Measurements from ENCODE around the gene ZNF512B. TPM values are rescaled to one million over a fixed set of nuclear protein-coding genes. Genes with fewer than 3 reads are reported as not detected.

ZNF512B gene
- total RNA-seq, 2 donors from 2014 or later: 23.7 to 26.8 TPM

- Histone ChIP-seq H3K9ac (ENCODE audit: extremely low read depth, low read length, poor library complexity, severe bottlenecking) (no peak overlapping the region), H3K9me3 (ENCODE audit: control insufficient read depth, low read length) (peaks cover 23% of the 10 kb centered on the region), H3K4me1 (ENCODE audit: control insufficient read depth, insufficient read depth, low read length) (no peaks in the 10 kb centered on the region), H3K4me3 (ENCODE audit: low read length) (no peak overlapping the region), H3K27me3 (ENCODE audit: control insufficient read depth, insufficient read depth, low read length, poor library complexity, severe bottlenecking) (no peaks in the 10 kb centered on the region), H3K36me3 (ENCODE audit: control insufficient read depth, insufficient read depth, low read length) (peaks cover 7% of the 10 kb centered on the region), H3K27ac (ENCODE audit: low read depth, low read length) (no peak overlapping the region)
- Mint-ChIP-seq H3K4me3 (no peak overlapping the region), H3K27ac (no peak overlapping the region), H3K27me3 (ENCODE audit: insufficient read depth) (no peaks in the 10 kb centered on the region), H3K4me1 (peaks cover 9% of the 10 kb centered on the region), H3K9me3 (peaks cover 27% of the 10 kb centered on the region), H3K36me3 (ENCODE audit: low read depth) (peaks cover 39% of the 10 kb centered on the region)
- no peak for TF ChIP-seq CTCF (conservative IDR thresholded peaks at IDR 0.05)
- 95 to 100% methylated on average over 4 to 6 of the region's 6 CpGs for WGBS, 2 experiments (ENCODE audit: insufficient coverage in 1 of 2, insufficient read length in 1 of 2)
- no peak for DNase-seq
These were observed 54.3 kb downstream of the ZNF512B start for GRCh38 chr20:63915471-63915870.

GRCh38 chr20:63913768-63914167, 56.0 kb downstream of the ZNF512B start:
- Histone ChIP-seq H3K36me3 (ENCODE audit: control insufficient read depth, insufficient read depth, low read length) (peaks cover 7% of the 10 kb centered on the region), H3K9me3 (ENCODE audit: control insufficient read depth, low read length) (peaks cover 23% of the 10 kb centered on the region), H3K27me3 (ENCODE audit: control insufficient read depth, insufficient read depth, low read length, poor library complexity, severe bottlenecking) (no peaks in the 10 kb centered on the region), H3K4me1 (ENCODE audit: control insufficient read depth, insufficient read depth, low read length) (no peaks in the 10 kb centered on the region), H3K9ac (ENCODE audit: extremely low read depth, low read length, poor library complexity, severe bottlenecking) (no peak overlapping the region), H3K27ac (ENCODE audit: low read depth, low read length) (no peak overlapping the region), H3K4me3 (ENCODE audit: low read length) (no peak overlapping the region)
- no peak for TF ChIP-seq CTCF (conservative IDR thresholded peaks at IDR 0.05)
- Mint-ChIP-seq H3K4me1 (peaks cover 12% of the 10 kb centered on the region), H3K9me3 (peaks cover 27% of the 10 kb centered on the region), H3K36me3 (ENCODE audit: low read depth) (peaks cover 38% of the 10 kb centered on the region), H3K27me3 (ENCODE audit: insufficient read depth) (no peaks in the 10 kb centered on the region), H3K4me3 (no peak overlapping the region), H3K27ac (no peak overlapping the region)
- WGBS, 2 experiments (ENCODE audit: insufficient coverage in 1 of 2, insufficient read length in 1 of 2): 96 to 100% methylated on average over 7 to 12 of the region's 12 CpGs
- DNase-seq: no peak

GRCh38 chr20:63911176-63911575, 58.6 kb downstream of the ZNF512B start:
- Histone ChIP-seq H3K9me3 (ENCODE audit: control insufficient read depth, low read length) (peaks cover 13% of the 10 kb centered on the region), H3K27me3 (ENCODE audit: control insufficient read depth, insufficient read depth, low read length, poor library complexity, severe bottlenecking) (no peaks in the 10 kb centered on the region), H3K4me1 (ENCODE audit: control insufficient read depth, insufficient read depth, low read length) (no peaks in the 10 kb centered on the region), H3K27ac (ENCODE audit: low read depth, low read length) (peak overlapping the region; percentile 24), H3K4me3 (ENCODE audit: low read length) (no peak overlapping the region), H3K36me3 (ENCODE audit: control insufficient read depth, insufficient read depth, low read length) (no peaks in the 10 kb centered on the region), H3K9ac (ENCODE audit: extremely low read depth, low read length, poor library complexity, severe bottlenecking) (no peak overlapping the region)
- H3K4me3 Mint-ChIP-seq: no peak overlapping the region
- TF ChIP-seq CTCF (conservative IDR thresholded peaks at IDR 0.05): no peak
- DNase-seq: no peak
- peaks cover 12% of the 10 kb centered on the region for H3K4me1 Mint-ChIP-seq
- peaks cover 22% of the 10 kb centered on the region for H3K36me3 Mint-ChIP-seq (ENCODE audit: low read depth)
- H3K9me3 Mint-ChIP-seq: peaks cover 15% of the 10 kb centered on the region
- no peaks in the 10 kb centered on the region for H3K27me3 Mint-ChIP-seq (ENCODE audit: insufficient read depth)
- WGBS, 2 experiments (ENCODE audit: insufficient coverage in 1 of 2, insufficient read length in 1 of 2): 93% methylated on average over 8 to 12 of the region's 12 CpGs
- H3K27ac Mint-ChIP-seq: peak overlapping the region; percentile 5

All from endodermal cell (in vitro differentiated cells).